GM21447 (cell line): ENCODE data around the gene AP1G2.

ENCODE experiments used
- ATAC-seq: cut with Tn5 transposase; IDR thresholded peaks from one replicate; pipeline ENCODE4 v1.9.1; 2021; ENCODE audit not compliant: unreplicated experiment

The AP1G2 gene

GRCh38 chr14:23520899-23521533 lies 46.6 kb downstream of the AP1G2 start:
- ATAC-seq: no peak

DNA sequence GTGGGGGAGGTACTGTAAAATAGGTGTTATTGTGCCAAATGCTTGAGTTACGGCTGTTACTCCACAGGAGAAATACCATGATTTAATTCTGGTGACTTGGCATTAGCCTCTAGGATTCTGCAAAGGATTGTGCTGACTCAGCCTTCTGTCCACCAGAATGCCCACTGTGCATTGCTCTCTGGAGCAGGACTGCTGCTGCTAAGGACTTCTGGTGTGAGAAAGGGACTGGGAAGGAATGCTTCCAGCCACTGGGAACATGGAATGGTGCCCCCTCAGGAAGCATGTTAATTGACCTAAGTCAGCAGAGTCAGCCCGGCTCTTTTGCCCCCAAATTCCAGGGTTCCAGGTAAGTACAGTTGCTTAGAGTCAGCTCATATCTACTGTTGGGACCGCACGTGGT lies 48.9 kb downstream of the AP1G2 start:
- no peak for ATAC-seq

- no peak for ATAC-seq
Measured at GRCh38 chr14:23517650-23518326, 49.8 kb downstream of the AP1G2 start.

DNA sequence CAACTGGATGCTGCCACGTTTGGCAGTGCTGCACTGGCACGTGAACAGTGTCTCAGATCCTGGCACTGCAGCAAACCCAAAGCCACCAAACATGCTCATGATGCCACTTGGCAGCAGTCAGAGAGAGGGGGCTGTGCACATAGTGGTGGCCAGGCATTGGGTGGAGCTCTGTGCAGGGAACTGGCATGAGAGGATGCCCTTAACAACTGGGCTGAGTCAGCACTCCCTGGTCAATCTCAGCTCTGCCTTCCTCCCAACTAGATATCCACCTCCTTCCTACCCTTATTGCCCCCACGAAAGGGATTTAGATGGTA lies 53.0 kb downstream of the AP1G2 start:
- ATAC-seq: no peak

GRCh38 chr14:23513818-23514643 lies 53.6 kb downstream of the AP1G2 start:
- ATAC-seq: no peak

DNA sequence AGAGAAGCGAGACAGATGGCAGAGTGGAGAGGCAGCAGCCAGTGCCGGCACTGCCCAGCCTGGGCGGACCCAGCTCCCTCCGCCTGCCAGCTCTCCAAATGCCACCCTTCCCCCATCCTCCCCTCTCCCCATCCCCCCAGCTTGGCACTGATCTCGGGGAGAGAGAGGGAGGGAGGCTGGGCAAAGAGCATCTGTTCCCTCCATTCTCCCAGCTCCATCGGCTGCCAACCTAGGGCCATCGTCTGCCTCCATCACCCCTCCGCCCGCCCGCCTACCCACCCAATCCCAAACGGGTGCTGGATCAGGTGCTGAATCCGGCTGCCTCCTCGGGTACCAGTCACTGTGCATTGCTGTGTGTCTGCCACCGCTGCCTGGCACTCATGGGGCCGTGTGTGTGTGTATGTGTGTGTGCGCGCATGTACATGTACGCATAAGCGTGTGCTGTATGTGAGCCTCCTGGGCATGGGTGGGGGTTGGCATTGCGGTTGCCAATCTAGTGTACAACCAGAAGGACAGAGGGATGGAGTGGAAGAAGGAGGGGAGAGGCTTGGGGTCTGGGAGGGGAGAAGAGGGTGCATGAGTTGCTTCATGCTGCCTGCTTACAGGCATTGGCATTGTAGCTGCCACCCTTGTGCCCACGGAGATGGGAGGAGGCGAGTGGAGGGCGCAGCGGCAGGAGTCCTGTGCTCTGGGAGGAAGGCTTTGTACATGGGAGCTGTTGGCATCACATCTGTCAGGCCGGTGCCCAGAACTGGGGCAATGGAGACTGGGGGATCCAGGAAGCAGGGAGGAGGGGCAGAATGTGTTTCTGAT lies 54.4 kb downstream of the AP1G2 start:
- ATAC-seq: no peak

DNA sequence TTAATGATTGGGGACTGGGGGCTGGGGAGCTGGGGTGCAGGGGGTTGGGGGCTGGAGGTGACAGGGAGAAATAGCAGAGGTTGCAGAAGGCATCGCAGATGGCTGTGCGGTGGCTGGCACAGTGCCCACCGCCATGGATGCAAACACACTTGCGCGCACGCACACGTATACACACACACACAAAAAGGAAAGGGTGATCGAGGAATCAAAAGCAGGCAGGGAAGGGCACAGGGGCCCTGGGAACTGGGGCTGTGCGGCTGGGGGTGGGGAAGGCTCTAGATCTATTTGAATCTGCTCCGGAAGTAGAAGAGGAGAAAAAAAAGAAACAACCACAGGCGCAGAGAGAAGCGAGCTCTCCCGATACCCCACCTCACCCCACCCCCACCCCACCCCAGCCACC lies 55.4 kb downstream of the AP1G2 start:
- ATAC-seq: no peak
